ENCODE data around the gene AP1G1. TPM values are rescaled to one million over a fixed set of nuclear protein-coding genes. Genes with fewer than 3 reads are reported as not detected.

Gene AP1G1
- total RNA-seq, 4 donors from 2014 or later: 74.0 to 114 (median 96.9) TPM

DNA sequence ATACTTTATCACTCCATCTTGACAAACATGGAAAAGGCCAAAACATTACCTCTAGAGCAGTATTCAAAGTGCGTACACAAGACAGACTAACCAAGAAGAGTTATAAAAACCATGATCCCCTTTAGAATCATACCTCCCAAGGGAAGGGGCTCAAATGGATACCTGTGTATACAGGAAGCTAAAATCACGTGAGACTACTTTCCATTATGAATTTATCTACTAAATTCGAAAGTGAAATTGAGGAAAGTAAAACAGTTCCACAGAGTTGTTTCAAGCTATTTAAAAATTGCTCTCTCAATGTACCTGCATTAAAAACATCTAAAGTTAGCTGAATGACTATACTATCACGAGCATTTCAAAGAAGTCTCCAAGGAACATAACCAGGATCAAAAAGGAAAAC, 32.7 kb downstream of the AP1G1 start:
- intact Hi-C loops (cut with DNase I): no loop called here
- TF ChIP-seq POLR2A (IDR thresholded peaks at IDR 0.05): no peak
- TF ChIP-seq, protein P1, sequence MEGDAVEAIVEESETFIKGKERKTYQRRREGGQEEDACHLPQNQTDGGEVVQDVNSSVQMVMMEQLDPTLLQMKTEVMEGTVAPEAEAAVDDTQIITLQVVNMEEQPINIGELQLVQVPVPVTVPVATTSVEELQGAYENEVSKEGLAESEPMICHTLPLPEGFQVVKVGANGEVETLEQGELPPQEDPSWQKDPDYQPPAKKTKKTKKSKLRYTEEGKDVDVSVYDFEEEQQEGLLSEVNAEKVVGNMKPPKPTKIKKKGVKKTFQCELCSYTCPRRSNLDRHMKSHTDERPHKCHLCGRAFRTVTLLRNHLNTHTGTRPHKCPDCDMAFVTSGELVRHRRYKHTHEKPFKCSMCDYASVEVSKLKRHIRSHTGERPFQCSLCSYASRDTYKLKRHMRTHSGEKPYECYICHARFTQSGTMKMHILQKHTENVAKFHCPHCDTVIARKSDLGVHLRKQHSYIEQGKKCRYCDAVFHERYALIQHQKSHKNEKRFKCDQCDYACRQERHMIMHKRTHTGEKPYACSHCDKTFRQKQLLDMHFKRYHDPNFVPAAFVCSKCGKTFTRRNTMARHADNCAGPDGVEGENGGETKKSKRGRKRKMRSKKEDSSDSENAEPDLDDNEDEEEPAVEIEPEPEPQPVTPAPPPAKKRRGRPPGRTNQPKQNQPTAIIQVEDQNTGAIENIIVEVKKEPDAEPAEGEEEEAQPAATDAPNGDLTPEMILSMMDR (IDR thresholded peaks at IDR 0.05): no peak
- DNase-seq: no peak
- WGBS, 2 donors: 73 to 83% methylated on average over 4 of the region's 4 CpGs
- peaks cover 6 to 11% of the 10 kb centered on the region in 2 donors for H3K4me1 ChIP-seq
- H3K27ac ChIP-seq: peak overlapping the region in 2 of 3 donors; percentile 2 to 14
- no peaks in the 10 kb centered on the region for H3K9me3 ChIP-seq
- no peaks in the 10 kb centered on the region for H3K27me3 ChIP-seq
- no peak overlapping the region for H3K4me3 ChIP-seq (replicated peaks in 1 of 3)
- peaks cover 14 to 21% of the 10 kb centered on the region in 2 donors for H3K36me3 ChIP-seq

DNA sequence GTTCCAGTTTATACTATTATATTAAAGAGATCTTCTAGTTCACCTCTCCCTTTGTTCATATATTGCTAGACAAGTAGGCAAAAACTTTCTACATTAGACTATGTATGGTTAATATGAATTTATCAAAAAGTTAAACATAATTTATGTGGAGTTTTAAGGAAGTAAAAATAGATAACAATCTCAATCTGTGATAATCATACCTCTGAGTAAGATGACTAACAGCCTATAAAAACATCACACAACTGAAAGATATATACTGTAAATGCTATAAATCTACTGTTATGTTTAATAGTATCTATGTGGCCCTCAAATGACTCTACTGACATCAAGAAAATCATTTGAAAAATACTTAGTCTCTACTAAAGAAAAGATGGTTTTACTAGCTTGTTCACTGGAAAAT, 37.1 kb downstream of the AP1G1 start:
- H3K4me1 ChIP-seq: peaks cover 0 to 6% of the 10 kb centered on the region in 2 donors
- no peak overlapping the region for H3K4me3 ChIP-seq (replicated peaks in 1 of 3)
- H3K9me3 ChIP-seq: no peaks in the 10 kb centered on the region
- peaks cover 29 to 33% of the 10 kb centered on the region in 2 donors for H3K36me3 ChIP-seq
- intact Hi-C loops (cut with DNase I): no loop called here
- H3K27ac ChIP-seq: no peak overlapping the region
- DNase-seq: no peak
- TF ChIP-seq, protein P1 (IDR thresholded peaks at IDR 0.05): no peak
- no peak for TF ChIP-seq POLR2A (IDR thresholded peaks at IDR 0.05)
- no peaks in the 10 kb centered on the region for H3K27me3 ChIP-seq

DNA sequence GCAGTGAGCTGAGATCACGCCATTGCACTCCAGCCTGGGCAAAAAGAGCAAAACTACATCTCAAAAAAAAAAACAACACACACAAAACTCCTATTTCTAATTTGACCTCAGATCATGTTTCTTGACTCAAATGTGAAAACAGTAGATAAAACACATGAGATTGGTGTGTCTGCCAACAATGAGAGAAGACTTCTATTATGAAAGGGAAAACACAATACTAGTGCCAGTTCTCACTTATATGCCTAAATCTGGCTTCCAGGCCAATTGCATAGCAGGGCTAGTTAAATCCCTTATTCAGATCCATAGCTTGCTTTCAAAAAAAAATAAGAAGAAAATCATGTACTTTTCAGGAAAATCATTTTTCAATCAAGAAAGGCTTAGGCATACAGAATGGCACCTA, 39.4 kb downstream of the AP1G1 start:
- no peak for DNase-seq
- no peak for TF ChIP-seq POLR2A (IDR thresholded peaks at IDR 0.05)
- TF ChIP-seq, protein P1 (IDR thresholded peaks at IDR 0.05): no peak
- 97% methylated on average over 1 of the region's 1 CpG for WGBS, 2 donors
- Histone ChIP-seq H3K36me3 (peaks cover 31 to 33% of the 10 kb centered on the region in 2 donors), H3K9me3 (no peaks in the 10 kb centered on the region), H3K27me3 (no peaks in the 10 kb centered on the region), H3K4me3 (replicated peaks in 1 of 3) (no peak overlapping the region), H3K4me1 (no peaks in the 10 kb centered on the region), H3K27ac (no peak overlapping the region)
- intact Hi-C loops (cut with DNase I): no loop called here

DNA sequence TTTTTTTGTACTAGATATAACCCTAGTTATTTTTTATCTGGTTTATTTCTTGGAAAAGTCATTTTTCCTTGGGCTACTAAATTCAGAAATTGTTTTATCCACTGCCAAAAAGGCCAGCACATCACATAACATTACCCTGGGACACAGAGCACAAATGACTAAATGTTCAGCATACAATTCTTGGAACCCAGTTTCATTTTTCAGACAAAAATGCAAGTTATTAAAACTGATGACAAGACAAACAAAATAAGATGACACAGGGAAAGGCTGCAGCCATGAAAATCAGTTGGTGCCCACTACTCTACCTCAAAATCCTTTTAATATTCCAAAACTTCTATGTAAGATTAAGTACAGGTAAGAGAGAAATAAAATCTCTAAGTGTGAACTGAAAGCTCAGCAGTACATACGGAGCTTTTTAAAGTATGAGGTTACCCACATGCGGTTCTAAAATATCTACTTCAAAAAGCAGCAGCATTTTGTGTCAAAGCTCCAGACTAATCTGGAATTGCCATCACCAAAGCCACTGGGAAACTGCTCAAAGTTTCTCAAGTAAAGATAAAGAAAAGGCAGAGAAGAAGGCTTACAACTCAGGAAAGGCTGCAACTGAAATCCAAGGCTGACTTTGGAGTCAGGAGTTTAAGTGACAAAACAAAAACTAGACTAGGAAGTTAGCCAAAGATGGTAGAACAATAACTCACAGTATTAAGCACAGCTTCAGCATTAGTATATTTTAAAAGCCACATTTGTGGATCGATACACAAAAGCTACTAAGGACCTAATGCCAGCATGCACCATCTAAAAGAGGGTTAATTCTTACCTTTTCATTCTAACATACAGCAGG, 41.4 kb downstream of the AP1G1 start:
- TF ChIP-seq POLR2A (IDR thresholded peaks at IDR 0.05): no peak
- TF ChIP-seq, protein P1 (IDR thresholded peaks at IDR 0.05): no peak
- no peak for DNase-seq
- Histone ChIP-seq H3K36me3 (peaks cover 22 to 33% of the 10 kb centered on the region in 2 donors), H3K4me1 (no peaks in the 10 kb centered on the region), H3K9me3 (no peaks in the 10 kb centered on the region), H3K27me3 (no peaks in the 10 kb centered on the region), H3K4me3 (replicated peaks in 1 of 3) (no peak overlapping the region), H3K27ac (no peak overlapping the region)
- WGBS, 2 donors: 84 to 87% methylated on average over 3 of the region's 3 CpGs
- intact Hi-C loops (cut with DNase I): no loop called here

DNA sequence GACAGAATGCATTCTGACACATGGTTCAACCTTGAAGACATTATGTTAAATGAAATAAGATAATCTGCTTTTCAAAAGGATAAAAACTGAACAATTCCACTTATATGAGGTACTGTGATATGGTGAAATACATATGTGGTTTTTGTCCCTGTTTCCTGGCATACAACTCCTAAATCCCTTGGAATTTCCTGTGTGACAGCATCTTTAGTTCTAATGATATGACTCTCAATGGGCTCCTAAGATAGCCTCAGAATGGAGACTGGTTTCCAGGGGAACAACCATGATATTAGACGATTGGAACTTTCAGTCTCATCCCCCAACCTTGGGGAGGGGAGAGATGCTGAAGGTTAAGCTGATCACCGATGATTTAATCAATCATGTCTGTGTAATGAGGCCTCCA, 46.4 kb downstream of the AP1G1 start:
- Histone ChIP-seq H3K36me3 (peaks cover 7 to 27% of the 10 kb centered on the region in 2 donors), H3K27ac (no peak overlapping the region)

More for the DNA sequence above, 46.4 kb downstream of the AP1G1 start:
- intact Hi-C loops (cut with DNase I): no loop called here
- WGBS, 2 donors: 91 to 93% methylated on average over 2 of the region's 2 CpGs
- Histone ChIP-seq H3K4me3 (replicated peaks in 1 of 3) (no peak overlapping the region), H3K9me3 (no peaks in the 10 kb centered on the region), H3K4me1 (peaks cover 0 to 6% of the 10 kb centered on the region in 2 donors), H3K27me3 (no peaks in the 10 kb centered on the region)
- no peak for DNase-seq
- no peak for TF ChIP-seq POLR2A (IDR thresholded peaks at IDR 0.05)
- TF ChIP-seq, protein P1 (IDR thresholded peaks at IDR 0.05): no peak

All from thyroid gland (tissue), 4 donors.